K562 (cell line): Measurements from ENCODE around the gene CYP11A1. TPM values are rescaled to one million over a fixed set of nuclear protein-coding genes. Genes with fewer than 3 reads are reported as not detected.

Experiments used
- ARID1B ChIP-seq: fragments of 450-650 bp; IDR thresholded peaks from 2 replicates; pipeline ENCODE4 v1.6.1; 2016; ENCODE audit warnings: antibody characterized with exemption, mild to moderate bottlenecking, inconsistent platforms
- BHLHE40 ChIP-seq: IDR thresholded peaks from 2 replicates; pipeline ENCODE4 v1.6.1; 2011; ENCODE audit warnings: low read length, improper control_type of control experiment
- CREM ChIP-seq: IDR thresholded peaks from 2 replicates; pipeline ENCODE4 v1.6.1; 2014; ENCODE audit warnings: antibody characterized with exemption, low read depth
- CTCF ChIP-seq, 3 experiments: IDR thresholded peaks in 2 of 3; conservative IDR thresholded peaks in 1 of 3; 2 replicates each; pipeline ENCODE4 v1.5.1; 2011 to 2012; ENCODE audit warnings: low read length in 3 of 3, mild to moderate bottlenecking in 3 of 3, control low read depth in 2 of 3, improper control_type of control experiment in 1 of 3, inconsistent platforms in 1 of 3, low read depth in 1 of 3, mixed read lengths in 1 of 3, moderate library complexity in 1 of 3; ENCODE audit not compliant: insufficient read depth in 2 of 3
- GABPB1 ChIP-seq: sonication (generic); formaldehyde crosslinking; IDR thresholded peaks from 2 replicates; pipeline ENCODE4 v1.8.0; 2022; ENCODE audit warnings: mild to moderate bottlenecking, missing genetic modification reagents
- HDAC1 ChIP-seq, 2 experiments: fragments of 450-650 bp; IDR thresholded peaks; 2 replicates each; pipeline ENCODE4 v1.6.1; 2016 to 2017; ENCODE audit warnings: inconsistent platforms in 1 of 2, mild to moderate bottlenecking in 1 of 2, moderate library complexity in 1 of 2
- KDM2B ChIP-seq: fragments of 250-450 bp; sonication (Bioruptor Pico); IDR thresholded peaks from 2 replicates; pipeline ENCODE4 v1.8.0; 2021; ENCODE audit warnings: mild to moderate bottlenecking, moderate library complexity
- KLF1 ChIP-seq: fragments of 450-650 bp; IDR thresholded peaks from 2 replicates; pipeline ENCODE4 v1.6.1; 2016; ENCODE audit warnings: missing genetic modification characterization, missing compliant biosample characterization
- LCOR ChIP-seq: sonication (generic); formaldehyde crosslinking; IDR thresholded peaks from 2 replicates; pipeline ENCODE4 v1.8.0; 2022; ENCODE audit warnings: mild to moderate bottlenecking, missing genetic modification reagents
- MAFK ChIP-seq: IDR thresholded peaks from 2 replicates; pipeline ENCODE4 v1.6.1; 2011; ENCODE audit warnings: low read length, improper control_type of control experiment
- NBN ChIP-seq: fragments of 450-650 bp; IDR thresholded peaks from 2 replicates; pipeline ENCODE4 v1.6.1; 2016; ENCODE audit warnings: low read depth, mild to moderate bottlenecking
- NONO ChIP-seq, 2 experiments: fragments of 200-400 bp in 1 of 2; fragments of 450-650 bp in 1 of 2; formaldehyde crosslinking in 1 of 2; IDR thresholded peaks; 2 replicates each; pipeline ENCODE4 v1.6.1; 2017; ENCODE audit warnings: low read depth in 2 of 2, mild to moderate bottlenecking in 2 of 2, moderate library complexity in 2 of 2, low read length in 1 of 2
- NR2C2 ChIP-seq, 2 experiments: fragments of 200-800 bp in 1 of 2; sonication (Bioruptor generic) in 1 of 2; sonication (generic) in 1 of 2; formaldehyde crosslinking in 1 of 2; IDR thresholded peaks; 2 replicates each; pipeline versions ENCODE4 v1.6.1 to v1.8.0; 2016 to 2022; ENCODE audit warnings: mild to moderate bottlenecking in 1 of 2, missing compliant biosample characterization in 1 of 2, missing genetic modification characterization in 1 of 2, missing genetic modification reagents in 1 of 2
- RBM15 ChIP-seq: fragments of 200-400 bp; formaldehyde crosslinking; IDR thresholded peaks from 2 replicates; pipeline ENCODE4 v1.6.1; 2018; ENCODE audit warnings: mild to moderate bottlenecking, low read length, moderate library complexity; ENCODE audit not compliant: insufficient read depth
- SAFB2 ChIP-seq: fragments of 200-400 bp; formaldehyde crosslinking; IDR thresholded peaks from 2 replicates; pipeline ENCODE4 v1.6.1; 2018; ENCODE audit warnings: borderline replicate concordance, low read length, low read depth, moderate library complexity; ENCODE audit not compliant: severe bottlenecking
- SNRNP70 ChIP-seq: fragments of 200-400 bp; formaldehyde crosslinking; optimal IDR thresholded peaks from 2 replicates; pipeline ENCODE3; 2017; ENCODE audit warnings: low read depth, low read length
- SOX6 ChIP-seq: fragments of 450-650 bp; IDR thresholded peaks from 2 replicates; pipeline ENCODE4 v1.6.1; 2014; ENCODE audit warnings: mild to moderate bottlenecking
- SREBF2 ChIP-seq: sonication (generic); formaldehyde crosslinking; IDR thresholded peaks from 2 replicates; pipeline ENCODE4 v1.4.0; 2020; ENCODE audit warnings: mild to moderate bottlenecking, missing genetic modification reagents
- TCF3 ChIP-seq: sonication (generic); formaldehyde crosslinking; IDR thresholded peaks from 2 replicates; pipeline ENCODE4 v1.4.0; 2020; ENCODE audit warnings: mild to moderate bottlenecking, missing genetic modification reagents
- TCF7 ChIP-seq: sonication (generic); IDR thresholded peaks from 2 replicates; pipeline ENCODE4 v1.6.1; 2016; ENCODE audit warnings: antibody characterized with exemption, borderline replicate concordance
- ZBTB49 ChIP-seq: sonication (generic); formaldehyde crosslinking; IDR thresholded peaks from 2 replicates; pipeline ENCODE4 v1.8.0; 2022; ENCODE audit warnings: missing genetic modification reagents, mild to moderate bottlenecking, borderline replicate concordance
- ZNF24 ChIP-seq: fragments of 450-650 bp; IDR thresholded peaks from 2 replicates; pipeline ENCODE4 v1.6.1; 2016
- ZNF3 ChIP-seq: fragments of 250-450 bp; sonication (Bioruptor Pico); IDR thresholded peaks from 2 replicates; pipeline ENCODE4 v1.5.0; 2021; ENCODE audit warnings: mild to moderate bottlenecking, moderate library complexity
- ZNF766 ChIP-seq: fragments of 200-800 bp; sonication (Bioruptor generic); conservative IDR thresholded peaks from 2 replicates; pipeline ENCODE4 v1.6.1; 2016; ENCODE audit warnings: missing genetic modification characterization, missing compliant biosample characterization
- polyA plus RNA-seq, 8 experiments: library from polyadenylated mRNA; depleted of rRNA in 4 of 8; stranded (reverse) in 5 of 8; unstranded in 3 of 8; fragments of >200 nt; fragmentation: Nextera tagmentation in 2 of 8; fragmentation: Illumina TruSeq in 1 of 8; extraction: Ambion mirVana in 2 of 8; extraction: Trizol in 1 of 8; gene quantifications; 2 replicates each; pipeline versions ENCODE4 v1.2.1 to v1.2.3, GENCODE V29; 2011 to 2014; ENCODE audit warnings: inconsistent platforms in 1 of 8, missing spikeins in 1 of 8
- total RNA-seq, 7 experiments: library from RNA; depleted of rRNA in 6 of 7; stranded (reverse); fragments of >200 nt in 6 of 7; fragmentation: Illumina TruSeq in 2 of 7; extraction: Trizol in 2 of 7; gene quantifications; 2 replicates each; pipeline versions ENCODE4 v1.2.1 to v1.2.3, GENCODE V29; 2011 to 2021; ENCODE audit warnings: low replicate concordance in 1 of 7

CYP11A1 gene
- total and polyA plus RNA-seq, 9 of the 15 experiments (the other 6 are each of a cell fraction or from before 2014, with no cell fraction given) = 0.06 to 0.24 (median 0.10) TPM; not detected in 4

DNA sequence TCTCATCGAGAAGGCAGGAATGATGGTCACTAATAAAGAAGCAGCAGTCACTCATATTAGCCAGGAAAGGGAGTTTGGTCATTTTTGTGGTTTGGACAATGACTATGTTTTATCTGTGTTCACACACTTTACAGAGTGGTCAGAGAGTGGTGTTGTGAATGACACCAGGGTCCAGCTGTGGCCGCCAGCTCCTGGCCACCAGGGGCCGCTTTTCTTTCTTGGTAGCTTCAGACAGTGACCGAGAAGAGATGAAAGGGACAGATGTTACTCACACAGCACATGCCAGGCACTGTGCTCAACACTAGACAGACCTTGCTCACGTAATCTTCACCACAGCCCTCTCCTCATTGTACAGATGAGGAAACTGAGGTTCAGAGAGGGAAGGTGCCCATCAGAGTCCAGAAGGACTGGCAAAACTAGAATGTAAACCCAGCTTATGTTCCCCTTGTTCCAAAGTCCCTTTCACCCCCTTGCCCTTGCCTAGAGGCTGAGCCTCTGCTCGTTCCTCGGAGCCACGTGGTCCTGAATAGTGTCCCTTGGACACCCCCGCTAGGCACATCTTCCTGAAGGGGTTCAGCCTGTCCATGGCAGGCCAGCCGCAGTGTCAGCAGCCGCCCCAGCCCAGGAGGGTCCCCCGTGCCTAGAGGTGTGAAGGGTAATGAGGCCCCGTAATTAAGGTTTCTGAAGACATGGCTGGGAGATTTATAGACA lies 55.6 kb downstream of the CYP11A1 start (continued):
- TF ChIP-seq RBM15 = no peak
- TF ChIP-seq ZNF3 = no peak
- peak; percentile 84 for TF ChIP-seq TCF3 (CRISPR knock-in tag)
- no peak for TF ChIP-seq KLF1 (tag)
- no peak for TF ChIP-seq SNRNP70
- TF ChIP-seq ZNF766 (CRISPR knock-in tag) = 0 out of 2 replicates have a peak, but pooled peaks have one; percentile 54
- TF ChIP-seq NONO (IDR thresholded peaks at IDR 0.05; ENCODE audit: low read depth in 2 of 2, low read length in 1 of 2) = no peak
- TF ChIP-seq SREBF2 = no peak
- 0 out of 2 replicates have a peak, but pooled peaks have one; percentile 18 for TF ChIP-seq NR2C2 (CRISPR knock-in tag; IDR thresholded peaks at IDR 0.05)
- TF ChIP-seq NR2C2 (tag; IDR thresholded peaks at IDR 0.05) = no peak
- TF ChIP-seq GABPB1 = no peak
- TF ChIP-seq CREM = peak; percentile 42; the same call in 1 of the 2 replicates
- peak; percentile 77 for TF ChIP-seq NBN
- TF ChIP-seq HDAC1 (IDR thresholded peaks at IDR 0.05) = peak in 1 of 2 experiments; percentile 13; a peak in 1 of 4 replicates
- no peak for TF ChIP-seq SAFB2
- peak; percentile 67; the same call in 1 of the 2 replicates for TF ChIP-seq SOX6
- TF ChIP-seq ZNF24 = peak; percentile 59
- TF ChIP-seq BHLHE40 = peak; percentile 58
- TF ChIP-seq ZBTB49 (CRISPR knock-in tag) = no peak
- TF ChIP-seq LCOR (CRISPR knock-in tag) = no peak
- TF ChIP-seq MAFK = peak; percentile 28; the same call in 1 of the 2 replicates
- TF ChIP-seq CTCF (IDR thresholded peaks at IDR 0.05 in 2 of 3, conservative IDR thresholded peaks at IDR 0.05 in 1 of 3; ENCODE audit: insufficient read depth in 2 of 3, low read depth in 1 of 3, low read length in 3 of 3) = peak; percentile 80 to 96 (median 92)
- peak; percentile 65 for TF ChIP-seq ARID1B
- TF ChIP-seq KDM2B (CRISPR knock-in tag) = no peak
- peak; percentile 86 for TF ChIP-seq TCF7
